ENCODE results near the gene STN1. TPM values are rescaled to one million over a fixed set of nuclear protein-coding genes. Genes with fewer than 3 reads are reported as not detected.
A peak's percentile ranks its signal among the peaks of the same experiment; 100 is the strongest.

Gene STN1
- total RNA-seq, 2 donors from 2014 or later, result 16.6 to 18.3 TPM

DNA sequence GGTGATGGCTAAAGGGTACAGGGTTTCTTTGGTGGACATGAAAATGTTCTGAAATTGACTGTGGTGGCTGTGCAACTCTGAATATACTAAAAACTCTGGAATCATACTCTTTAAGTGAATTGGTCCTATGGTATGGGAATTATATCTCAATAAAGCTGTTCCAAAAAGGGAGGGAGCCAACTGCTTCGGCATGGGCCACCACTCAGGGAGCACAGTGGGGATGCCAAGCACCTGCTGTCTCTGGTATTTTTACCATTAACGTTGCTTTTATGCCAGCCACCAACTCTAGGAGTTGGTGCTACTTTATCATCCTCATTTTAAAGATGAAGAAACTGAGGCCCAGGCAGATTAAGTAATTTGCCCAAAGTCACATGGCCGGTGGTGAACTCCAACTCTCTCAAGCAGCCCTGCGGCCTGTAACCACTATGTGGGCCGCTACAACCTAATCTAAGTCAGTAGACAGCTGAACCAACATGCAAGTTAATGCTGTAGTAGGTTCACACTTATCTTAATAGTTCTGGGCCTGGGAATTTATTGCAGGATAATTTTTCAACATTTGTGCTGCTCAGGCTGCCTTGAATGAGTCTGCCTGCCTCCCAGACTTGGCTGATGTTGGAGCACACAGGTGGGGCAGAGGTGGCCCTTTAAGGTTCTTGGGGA lies 83.4 kb downstream of the STN1 start:
- H3K4me3 ChIP-seq, result no peak overlapping the region
- no peaks in the 10 kb centered on the region for H3K27me3 ChIP-seq
- H3K9ac ChIP-seq (ENCODE audit: low read depth in 2 of 2, low read length in 2 of 2), result peak overlapping the region in 1 of 2 donors; percentile 79
- no peaks in the 10 kb centered on the region for H3K9me3 ChIP-seq
- H3K27ac ChIP-seq, result peak overlapping the region; percentile 81
- H3K36me3 ChIP-seq, result no peaks in the 10 kb centered on the region
- peaks cover 31% of the 10 kb centered on the region for H3K4me1 ChIP-seq
- TF ChIP-seq, protein P1, sequence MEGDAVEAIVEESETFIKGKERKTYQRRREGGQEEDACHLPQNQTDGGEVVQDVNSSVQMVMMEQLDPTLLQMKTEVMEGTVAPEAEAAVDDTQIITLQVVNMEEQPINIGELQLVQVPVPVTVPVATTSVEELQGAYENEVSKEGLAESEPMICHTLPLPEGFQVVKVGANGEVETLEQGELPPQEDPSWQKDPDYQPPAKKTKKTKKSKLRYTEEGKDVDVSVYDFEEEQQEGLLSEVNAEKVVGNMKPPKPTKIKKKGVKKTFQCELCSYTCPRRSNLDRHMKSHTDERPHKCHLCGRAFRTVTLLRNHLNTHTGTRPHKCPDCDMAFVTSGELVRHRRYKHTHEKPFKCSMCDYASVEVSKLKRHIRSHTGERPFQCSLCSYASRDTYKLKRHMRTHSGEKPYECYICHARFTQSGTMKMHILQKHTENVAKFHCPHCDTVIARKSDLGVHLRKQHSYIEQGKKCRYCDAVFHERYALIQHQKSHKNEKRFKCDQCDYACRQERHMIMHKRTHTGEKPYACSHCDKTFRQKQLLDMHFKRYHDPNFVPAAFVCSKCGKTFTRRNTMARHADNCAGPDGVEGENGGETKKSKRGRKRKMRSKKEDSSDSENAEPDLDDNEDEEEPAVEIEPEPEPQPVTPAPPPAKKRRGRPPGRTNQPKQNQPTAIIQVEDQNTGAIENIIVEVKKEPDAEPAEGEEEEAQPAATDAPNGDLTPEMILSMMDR (IDR thresholded peaks at IDR 0.05), result no peak
- no peak for DNase-seq
- intact Hi-C loops (cut with DNase I), result no loop called here

DNA sequence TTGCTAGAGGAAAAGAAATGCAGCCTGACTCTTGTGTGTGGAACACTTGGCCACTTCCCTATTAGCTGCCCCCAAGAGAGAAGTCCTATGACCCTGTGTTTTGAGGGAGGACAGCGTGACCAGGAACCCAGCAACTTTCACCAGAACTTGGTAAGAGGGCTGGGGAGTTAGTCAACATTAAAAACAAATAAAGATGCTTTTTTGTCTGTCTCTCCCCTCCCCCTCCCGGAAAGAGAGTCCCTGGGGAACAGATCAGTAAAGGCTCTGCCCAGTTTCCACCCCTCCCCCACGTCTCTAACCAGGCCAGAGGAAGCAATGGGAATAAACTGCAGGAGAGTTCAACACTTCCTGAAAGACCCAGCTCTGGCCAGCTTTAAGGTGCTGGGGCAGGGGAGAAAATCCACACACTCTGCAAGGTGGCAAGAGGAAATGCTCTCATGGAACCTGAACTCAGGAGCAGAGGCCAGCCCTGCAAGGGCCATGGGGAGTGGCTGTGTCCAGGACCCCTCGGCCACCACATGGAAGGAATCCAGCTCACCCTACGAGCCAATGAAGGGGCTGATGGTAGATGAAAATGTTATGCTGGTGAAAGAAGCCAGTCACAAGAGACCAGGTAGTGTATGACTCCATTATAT lies 84.1 kb downstream of the STN1 start:
- TF ChIP-seq, protein P1 (IDR thresholded peaks at IDR 0.05), result no peak
- H3K4me3 ChIP-seq, result no peak overlapping the region
- intact Hi-C loops (cut with DNase I), result no loop called here
- H3K9ac ChIP-seq (ENCODE audit: low read depth in 2 of 2, low read length in 2 of 2), result peak overlapping the region in 1 of 2 donors; percentile 79
- no peaks in the 10 kb centered on the region for H3K27me3 ChIP-seq
- peaks cover 31% of the 10 kb centered on the region for H3K4me1 ChIP-seq
- peak; percentile 93 for DNase-seq
- H3K27ac ChIP-seq, result peak overlapping the region; percentile 81
- no peaks in the 10 kb centered on the region for H3K36me3 ChIP-seq
- H3K9me3 ChIP-seq, result no peaks in the 10 kb centered on the region

DNA sequence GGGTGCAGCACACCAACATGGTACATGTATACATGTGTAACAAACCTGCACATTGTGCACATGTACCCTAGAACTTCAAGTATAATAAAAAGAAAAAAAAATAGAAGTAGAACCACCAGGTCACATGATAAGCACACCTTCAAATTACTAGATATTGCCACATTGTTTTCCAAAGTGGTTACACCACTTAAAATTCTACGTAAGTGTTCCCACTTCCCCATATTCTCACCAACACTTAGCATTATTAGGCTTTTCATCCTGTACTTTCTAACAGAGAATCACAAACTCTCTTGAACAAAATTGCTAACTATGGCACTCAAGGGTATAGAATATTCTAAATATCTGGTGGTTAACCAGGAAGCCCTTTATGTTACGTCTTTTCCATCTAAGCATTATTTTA lies 85.2 kb downstream of the STN1 start:
- intact Hi-C loops (cut with DNase I), result no loop called here
- H3K27ac ChIP-seq, result no peak overlapping the region
- no peak overlapping the region for H3K4me3 ChIP-seq
- TF ChIP-seq, protein P1 (IDR thresholded peaks at IDR 0.05), result no peak
- no peaks in the 10 kb centered on the region for H3K36me3 ChIP-seq
- no peak overlapping the region for H3K9ac ChIP-seq (ENCODE audit: low read depth in 2 of 2, low read length in 2 of 2)
- peaks cover 23% of the 10 kb centered on the region for H3K4me1 ChIP-seq
- DNase-seq, result no peak
- H3K27me3 ChIP-seq, result no peaks in the 10 kb centered on the region
- H3K9me3 ChIP-seq, result no peaks in the 10 kb centered on the region

Other genes with a start within 250 kb of the STN1 start
- 10 to 100 TPM; 37.5 to 40.8 TPM for gene SH3PXD2A, start 62.6 kb downstream of the STN1 start, total RNA-seq
- 10 to 100 TPM; 35.5 to 51.6 TPM for gene SLK, start 49.0 kb upstream of the STN1 start, total RNA-seq
- gene COL17A1, start 167.7 kb upstream of the STN1 start, total RNA-seq, result 100 to 1,000 TPM; 115 to 249 TPM
- 1 to 10 TPM; 6.8 to 8.0 TPM for gene SFR1, start 204.0 kb upstream of the STN1 start, total RNA-seq

All from colonic mucosa (tissue), 4 donors.